ENCODE data around the gene CLDN4. TPM values are rescaled to one million over a fixed set of nuclear protein-coding genes. Genes with fewer than 3 reads are reported as not detected.

CLDN4 gene
- total and polyA plus RNA-seq, 9 of the 15 experiments (the other 6 are each of a cell fraction or from before 2014, with no cell fraction given): 0.05 to 0.60 (median 0.06) TPM; not detected in 3

GRCh38 chr7:73851410-73852338 is 20.9 kb downstream of the CLDN4 start (continued):
- TF ChIP-seq MAFG (tag; conservative IDR thresholded peaks at IDR 0.05) (peak; percentile 76), ZNF431 (CRISPR knock-in tag; IDR thresholded peaks at IDR 0.05) (no peak), KLF10 (CRISPR knock-in tag; IDR thresholded peaks at IDR 0.05) (no peak), ZNF77 (CRISPR knock-in tag; IDR thresholded peaks at IDR 0.05) (no peak), KDM2B (CRISPR knock-in tag; IDR thresholded peaks at IDR 0.05) (no peak), CHCHD3 (CRISPR knock-in tag; IDR thresholded peaks at IDR 0.05) (no peak), NEUROD1 (IDR thresholded peaks at IDR 0.05; ENCODE audit: borderline replicate concordance, low read depth, low read length, partially characterized antibody) (peak; percentile 38), TEAD1 (CRISPR knock-in tag; IDR thresholded peaks at IDR 0.05) (peak; percentile 99), ZNF764 (CRISPR knock-in tag; IDR thresholded peaks at IDR 0.05; ENCODE audit: low read depth) (no peak), ZNF408 (CRISPR knock-in tag; IDR thresholded peaks at IDR 0.05; ENCODE audit: low read depth) (no peak), NFRKB (IDR thresholded peaks at IDR 0.05; ENCODE audit: low read depth) (no peak), ZFP91 (CRISPR knock-in tag; IDR thresholded peaks at IDR 0.05) (no peak), CXXC5 (CRISPR knock-in tag; IDR thresholded peaks at IDR 0.05) (no peak), ZNF311 (CRISPR knock-in tag; IDR thresholded peaks at IDR 0.05) (no peak)
- TF ChIP-seq, protein P1, sequence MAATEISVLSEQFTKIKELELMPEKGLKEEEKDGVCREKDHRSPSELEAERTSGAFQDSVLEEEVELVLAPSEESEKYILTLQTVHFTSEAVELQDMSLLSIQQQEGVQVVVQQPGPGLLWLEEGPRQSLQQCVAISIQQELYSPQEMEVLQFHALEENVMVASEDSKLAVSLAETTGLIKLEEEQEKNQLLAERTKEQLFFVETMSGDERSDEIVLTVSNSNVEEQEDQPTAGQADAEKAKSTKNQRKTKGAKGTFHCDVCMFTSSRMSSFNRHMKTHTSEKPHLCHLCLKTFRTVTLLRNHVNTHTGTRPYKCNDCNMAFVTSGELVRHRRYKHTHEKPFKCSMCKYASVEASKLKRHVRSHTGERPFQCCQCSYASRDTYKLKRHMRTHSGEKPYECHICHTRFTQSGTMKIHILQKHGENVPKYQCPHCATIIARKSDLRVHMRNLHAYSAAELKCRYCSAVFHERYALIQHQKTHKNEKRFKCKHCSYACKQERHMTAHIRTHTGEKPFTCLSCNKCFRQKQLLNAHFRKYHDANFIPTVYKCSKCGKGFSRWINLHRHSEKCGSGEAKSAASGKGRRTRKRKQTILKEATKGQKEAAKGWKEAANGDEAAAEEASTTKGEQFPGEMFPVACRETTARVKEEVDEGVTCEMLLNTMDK (IDR thresholded peaks at IDR 0.05; ENCODE audit: borderline replicate concordance, insufficient read depth, low read depth, low read length, poor library complexity, severe bottlenecking): no peak
- TF ChIP-seq, protein P2, sequence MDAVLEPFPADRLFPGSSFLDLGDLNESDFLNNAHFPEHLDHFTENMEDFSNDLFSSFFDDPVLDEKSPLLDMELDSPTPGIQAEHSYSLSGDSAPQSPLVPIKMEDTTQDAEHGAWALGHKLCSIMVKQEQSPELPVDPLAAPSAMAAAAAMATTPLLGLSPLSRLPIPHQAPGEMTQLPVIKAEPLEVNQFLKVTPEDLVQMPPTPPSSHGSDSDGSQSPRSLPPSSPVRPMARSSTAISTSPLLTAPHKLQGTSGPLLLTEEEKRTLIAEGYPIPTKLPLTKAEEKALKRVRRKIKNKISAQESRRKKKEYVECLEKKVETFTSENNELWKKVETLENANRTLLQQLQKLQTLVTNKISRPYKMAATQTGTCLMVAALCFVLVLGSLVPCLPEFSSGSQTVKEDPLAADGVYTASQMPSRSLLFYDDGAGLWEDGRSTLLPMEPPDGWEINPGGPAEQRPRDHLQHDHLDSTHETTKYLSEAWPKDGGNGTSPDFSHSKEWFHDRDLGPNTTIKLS (IDR thresholded peaks at IDR 0.05; ENCODE audit: borderline replicate concordance, low read depth): no peak
- TF ChIP-seq, protein P3, sequence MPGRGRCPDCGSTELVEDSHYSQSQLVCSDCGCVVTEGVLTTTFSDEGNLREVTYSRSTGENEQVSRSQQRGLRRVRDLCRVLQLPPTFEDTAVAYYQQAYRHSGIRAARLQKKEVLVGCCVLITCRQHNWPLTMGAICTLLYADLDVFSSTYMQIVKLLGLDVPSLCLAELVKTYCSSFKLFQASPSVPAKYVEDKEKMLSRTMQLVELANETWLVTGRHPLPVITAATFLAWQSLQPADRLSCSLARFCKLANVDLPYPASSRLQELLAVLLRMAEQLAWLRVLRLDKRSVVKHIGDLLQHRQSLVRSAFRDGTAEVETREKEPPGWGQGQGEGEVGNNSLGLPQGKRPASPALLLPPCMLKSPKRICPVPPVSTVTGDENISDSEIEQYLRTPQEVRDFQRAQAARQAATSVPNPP (IDR thresholded peaks at IDR 0.05; ENCODE audit: borderline replicate concordance, insufficient read depth, insufficient read length): no peak
- TF ChIP-seq, protein P4, sequence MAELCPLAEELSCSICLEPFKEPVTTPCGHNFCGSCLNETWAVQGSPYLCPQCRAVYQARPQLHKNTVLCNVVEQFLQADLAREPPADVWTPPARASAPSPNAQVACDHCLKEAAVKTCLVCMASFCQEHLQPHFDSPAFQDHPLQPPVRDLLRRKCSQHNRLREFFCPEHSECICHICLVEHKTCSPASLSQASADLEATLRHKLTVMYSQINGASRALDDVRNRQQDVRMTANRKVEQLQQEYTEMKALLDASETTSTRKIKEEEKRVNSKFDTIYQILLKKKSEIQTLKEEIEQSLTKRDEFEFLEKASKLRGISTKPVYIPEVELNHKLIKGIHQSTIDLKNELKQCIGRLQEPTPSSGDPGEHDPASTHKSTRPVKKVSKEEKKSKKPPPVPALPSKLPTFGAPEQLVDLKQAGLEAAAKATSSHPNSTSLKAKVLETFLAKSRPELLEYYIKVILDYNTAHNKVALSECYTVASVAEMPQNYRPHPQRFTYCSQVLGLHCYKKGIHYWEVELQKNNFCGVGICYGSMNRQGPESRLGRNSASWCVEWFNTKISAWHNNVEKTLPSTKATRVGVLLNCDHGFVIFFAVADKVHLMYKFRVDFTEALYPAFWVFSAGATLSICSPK (IDR thresholded peaks at IDR 0.05; ENCODE audit: borderline replicate concordance): 0 out of 2 replicates have a peak, but pooled peaks have one; percentile 1

All from K562 (cell line).